NCI-H1105 treated with DMSO at 0.1 percent for 48 hours (cell line): ENCODE results near the gene ORAI2.
A peak's percentile ranks its signal among the peaks of the same experiment; 100 is the strongest.
"Not testable (repeated sequence)": the region's sequence is repeated elsewhere in the genome, so short reads cannot be mapped to it uniquely, and the experiment has no call there.

Experiments
- DNase-seq: peaks from one replicate; lab custom pipeline; 2025; lab: John Stamatoyannopoulos, UW

ORAI2 gene

DNA sequence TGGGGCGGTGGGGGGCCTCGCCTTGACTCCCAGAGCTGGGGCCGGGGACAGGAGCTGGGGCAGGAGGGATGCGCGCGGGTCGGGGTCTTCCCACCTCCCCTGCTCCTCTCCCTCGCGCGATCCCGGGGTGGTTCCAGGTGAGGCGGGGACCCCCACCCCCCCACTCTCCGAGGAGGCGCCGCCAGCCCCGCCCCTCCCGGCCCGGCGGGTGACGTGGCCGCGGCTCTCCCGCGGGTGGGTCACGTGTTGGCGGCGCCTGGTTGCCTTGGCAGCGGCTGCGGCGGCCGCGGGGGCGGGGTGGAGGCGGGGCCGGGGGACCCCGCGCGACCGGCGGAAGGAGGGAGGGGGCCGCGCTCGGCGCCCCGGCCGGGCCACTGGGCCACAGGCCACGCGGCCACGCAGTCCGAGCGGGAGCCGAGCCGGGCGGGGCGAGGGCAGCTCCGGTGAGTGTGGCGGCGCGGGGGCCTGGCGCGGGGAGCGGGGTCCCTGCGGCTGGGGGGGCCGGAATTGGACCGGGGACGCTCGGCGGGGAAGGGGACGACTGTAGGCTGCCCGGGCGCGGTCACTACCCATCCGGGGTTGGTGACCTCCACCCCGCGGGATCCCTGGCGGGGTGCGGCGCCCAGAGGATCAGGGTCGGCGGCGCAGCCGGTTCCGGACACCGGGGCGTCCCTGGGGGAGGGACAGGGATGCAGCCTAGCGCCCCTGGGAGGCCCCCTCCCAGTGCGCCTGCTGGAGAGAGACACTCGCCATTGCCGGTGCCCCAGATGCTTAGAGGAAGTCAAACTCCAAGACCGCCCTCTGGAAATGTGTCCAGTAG is at the start of gene ORAI2:
TSS of gene ORAI2 (plus strand) at position 357 of the 820 bp plus-strand sequence. CDS start 5,382 bp downstream, outside the sequence.
- DNase-seq = peak; percentile 54

DNA sequence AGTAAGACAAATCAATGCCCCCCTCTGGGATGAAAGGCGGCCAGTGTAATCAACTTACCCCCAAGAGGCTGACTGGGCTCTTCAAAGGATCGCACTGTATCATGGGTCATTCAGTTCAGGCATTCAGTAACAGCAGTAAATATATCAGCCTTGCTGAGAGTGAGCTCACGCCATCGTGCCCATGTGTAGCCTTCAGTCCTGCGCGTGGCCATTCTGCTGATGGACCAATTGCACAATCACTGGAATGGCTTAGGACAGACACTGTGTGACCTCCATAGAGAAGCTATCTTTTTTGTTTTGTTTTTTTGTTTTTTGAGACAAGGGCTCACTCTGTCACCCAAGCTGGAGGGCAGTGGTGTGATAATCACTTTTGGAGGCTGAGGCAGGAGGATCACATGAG is 46.3 kb upstream of the ORAI2 start:
- DNase-seq = no peak

DNA sequence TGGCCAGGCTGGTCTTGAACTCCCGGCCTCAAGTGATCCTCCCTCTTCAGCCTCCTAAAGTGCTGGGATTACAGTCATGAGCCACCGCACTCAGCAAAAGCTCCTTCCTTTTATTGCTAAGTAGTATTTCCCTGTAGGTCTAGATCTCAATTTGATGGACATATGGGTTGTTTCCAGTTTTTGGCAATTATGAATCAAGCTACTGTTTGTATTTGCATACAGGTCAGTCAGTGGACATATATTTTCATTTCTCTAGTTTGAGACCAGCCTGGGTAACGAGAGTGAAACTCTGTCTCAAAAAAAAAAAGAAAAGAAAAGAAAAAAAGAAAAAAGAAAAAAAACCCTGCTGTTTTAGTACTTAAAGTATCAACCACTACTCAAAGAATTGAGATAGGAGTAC is 43.6 kb upstream of the ORAI2 start:
- no peak for DNase-seq

DNA sequence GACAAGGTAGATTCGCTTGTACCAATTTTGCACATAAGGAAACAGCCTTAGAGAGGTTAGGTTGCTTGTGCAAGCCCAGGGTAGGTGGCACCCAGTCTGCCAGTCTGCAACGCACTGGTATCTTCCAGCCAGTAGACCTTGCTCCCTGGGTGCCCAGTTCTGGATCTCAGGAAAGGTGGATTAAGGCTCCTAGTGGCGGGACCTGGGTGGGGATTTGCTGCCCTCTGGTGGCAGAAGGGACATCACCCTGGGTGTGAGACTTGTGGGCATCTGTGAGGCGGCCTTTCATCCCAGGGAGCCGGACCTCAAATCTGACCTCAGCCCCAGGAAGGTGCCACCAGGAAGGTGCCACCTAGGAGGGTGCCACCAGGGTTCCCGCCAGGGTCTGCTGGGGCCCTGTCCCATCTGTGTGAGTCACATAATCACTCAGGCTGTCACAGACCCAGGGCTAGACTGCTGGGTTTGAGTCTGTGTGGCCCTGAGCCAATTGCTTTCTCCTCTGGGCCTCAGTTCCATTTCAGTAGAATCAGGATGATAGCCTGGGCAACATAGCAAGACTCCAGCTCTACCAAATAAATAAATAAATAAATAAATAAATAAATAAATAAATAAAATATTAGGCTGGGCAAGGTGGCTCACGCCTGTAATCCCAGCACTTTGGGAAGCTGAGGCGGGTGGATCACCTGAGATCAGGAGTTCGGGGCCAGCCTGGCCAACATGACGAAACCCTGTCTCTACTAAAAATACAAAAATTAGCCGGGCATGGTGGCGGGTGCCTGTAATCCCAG is 42.5 kb upstream of the ORAI2 start:
- DNase-seq = peak; percentile 52

DNA sequence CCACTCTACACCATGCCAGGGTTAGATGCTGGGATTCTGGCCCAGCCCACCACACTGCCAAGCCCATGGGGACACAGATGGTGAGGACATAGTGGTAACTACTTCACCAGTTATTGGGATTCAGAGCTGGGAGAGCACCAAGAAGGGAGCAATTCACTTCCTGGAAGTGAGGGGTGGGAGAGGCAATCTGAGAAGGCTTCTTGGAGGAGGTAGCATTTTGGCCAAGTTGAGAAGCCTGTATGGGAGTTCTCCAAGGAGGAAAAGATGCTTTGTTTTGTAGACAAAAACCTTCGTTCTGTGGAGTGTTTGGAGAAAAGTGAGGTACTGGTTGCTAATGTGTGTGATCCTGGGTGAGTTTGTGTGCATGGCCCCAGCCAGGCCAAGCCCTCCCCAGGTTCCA is 41.0 kb upstream of the ORAI2 start:
- DNase-seq = no peak

DNA sequence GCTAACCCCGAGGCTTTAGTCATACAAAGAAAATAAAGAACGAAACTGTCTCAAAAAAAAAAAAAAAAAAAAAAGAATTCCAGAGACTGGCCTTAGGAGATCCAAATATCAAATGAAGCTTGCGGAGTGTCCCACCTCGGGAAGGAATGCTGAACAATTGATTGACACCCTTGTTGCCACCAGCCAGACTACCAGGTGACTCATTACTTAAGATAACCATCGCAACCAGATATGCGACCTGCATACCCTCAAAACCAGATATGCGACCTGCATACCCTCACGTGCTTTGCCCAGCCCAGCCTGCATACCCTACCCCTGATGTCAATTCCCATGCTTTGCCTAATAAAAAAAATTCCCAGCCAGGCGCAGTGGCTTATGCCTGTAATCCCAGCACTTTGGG is 39.9 kb upstream of the ORAI2 start:
- no peak for DNase-seq

DNA sequence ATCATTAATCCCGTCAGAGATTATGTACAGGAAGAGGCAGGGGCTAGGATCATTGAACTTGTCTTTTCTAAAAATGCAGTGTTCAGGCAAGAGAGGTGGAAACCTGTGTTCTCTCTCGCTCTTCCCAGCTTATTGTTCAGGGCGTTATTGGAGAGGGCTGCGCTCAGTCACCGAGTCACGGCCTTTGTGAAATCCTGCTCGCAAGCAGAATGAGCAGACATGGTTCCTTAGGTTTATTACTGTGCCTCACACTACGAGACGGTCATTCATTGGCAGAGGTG is 37.8 kb upstream of the ORAI2 start:
- peak; percentile 60 for DNase-seq

DNA sequence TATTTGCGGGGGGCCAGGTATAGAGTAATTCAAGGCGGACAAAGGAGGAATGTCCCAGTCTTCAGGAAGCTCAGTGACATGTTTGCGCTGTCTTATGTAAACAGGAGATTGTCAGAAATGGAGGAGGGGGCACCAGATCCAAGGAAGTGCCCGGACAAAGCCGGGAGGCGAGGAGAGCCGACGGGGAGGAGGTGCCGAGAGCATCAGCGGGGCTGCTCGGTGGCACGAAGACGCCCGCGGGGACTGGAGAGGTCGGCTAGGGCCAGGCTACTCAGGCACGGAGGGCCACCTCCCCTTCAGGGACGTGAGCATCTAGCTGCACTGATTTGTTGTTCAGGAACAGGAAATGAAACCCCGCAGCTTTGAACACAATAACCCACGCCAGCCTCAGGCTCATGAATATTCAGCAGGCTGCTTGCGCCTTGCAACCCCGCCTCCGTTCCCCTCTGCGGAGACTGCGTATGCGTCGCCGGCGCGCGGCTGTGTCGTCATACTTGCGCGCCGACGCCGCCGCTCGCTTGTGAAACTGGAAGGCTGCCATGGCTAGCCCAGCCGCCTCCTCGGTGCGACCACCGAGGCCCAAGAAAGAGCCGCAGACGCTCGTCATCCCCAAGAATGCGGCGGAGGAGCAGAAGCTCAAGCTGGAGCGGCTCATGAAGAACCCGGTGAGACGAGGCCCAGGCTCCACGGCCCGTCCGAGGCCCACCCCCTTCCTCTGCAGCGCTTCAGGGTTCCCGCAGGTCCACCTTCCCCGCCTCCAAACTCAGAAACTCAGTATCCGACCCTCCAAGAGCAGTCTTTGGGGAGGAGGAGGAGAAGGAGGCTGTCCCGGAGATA is 37.3 kb upstream of the ORAI2 start, which contains the start of gene PRKRIP1:
TSS of gene PRKRIP1 (plus strand) at position 491 of the 837 bp plus-strand sequence. CDS start at position 540, 49 bp downstream.
- peak; percentile 94 for DNase-seq

DNA sequence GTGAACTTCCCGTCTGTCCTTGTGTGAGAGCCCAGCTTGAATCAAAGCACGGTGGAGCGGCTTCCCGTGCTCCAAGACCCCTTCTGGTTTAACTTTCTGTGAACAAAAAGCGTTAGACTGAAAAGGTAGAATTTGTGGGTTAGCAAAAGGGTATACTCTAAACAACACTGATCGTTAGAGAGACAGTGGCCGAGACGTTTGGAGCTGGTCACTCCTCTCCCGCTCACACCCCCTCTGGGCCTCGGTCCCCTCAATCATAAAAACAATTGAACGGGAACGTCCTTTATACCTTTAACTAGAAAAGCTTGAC is 36.7 kb upstream of the ORAI2 start:
- DNase-seq = no peak

DNA sequence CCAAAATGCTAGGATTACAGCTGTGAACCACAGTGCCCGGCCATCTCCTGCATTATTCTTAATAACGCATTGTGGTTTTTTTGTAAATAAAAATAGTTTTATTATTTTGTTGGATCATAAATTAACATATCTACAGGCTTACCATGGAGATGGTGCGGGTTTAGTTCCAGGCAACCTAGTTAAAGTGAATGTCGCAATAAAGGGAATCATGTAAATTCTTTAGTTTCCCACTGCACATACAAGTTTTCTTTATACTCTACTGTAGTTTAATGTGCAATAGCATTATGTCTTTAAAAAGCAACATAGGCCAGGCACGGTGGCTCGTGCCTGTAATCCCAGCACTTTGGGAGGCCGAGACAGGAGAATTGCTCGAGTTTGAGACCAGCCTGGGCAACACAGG is 34.8 kb upstream of the ORAI2 start:
- no peak for DNase-seq

DNA sequence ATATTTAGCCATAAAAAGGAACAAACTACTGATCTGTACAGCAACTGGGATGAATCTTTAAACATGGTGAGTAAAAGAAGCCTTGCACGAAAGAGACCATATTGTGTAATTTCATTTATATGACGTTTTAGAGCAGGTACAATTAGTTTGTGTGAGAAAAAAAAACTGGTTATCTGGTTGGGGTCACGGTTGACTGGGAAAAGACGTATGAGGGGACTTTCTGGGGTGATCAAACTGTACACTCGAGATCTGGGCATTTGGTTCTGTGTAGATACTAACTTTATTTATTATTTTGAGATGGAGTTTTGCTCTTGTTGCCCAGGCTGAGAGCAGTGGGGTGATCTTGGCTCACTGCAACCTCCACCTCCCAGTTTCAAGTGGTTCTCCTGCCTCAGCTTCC is 33.0 kb upstream of the ORAI2 start:
- no peak for DNase-seq

DNA sequence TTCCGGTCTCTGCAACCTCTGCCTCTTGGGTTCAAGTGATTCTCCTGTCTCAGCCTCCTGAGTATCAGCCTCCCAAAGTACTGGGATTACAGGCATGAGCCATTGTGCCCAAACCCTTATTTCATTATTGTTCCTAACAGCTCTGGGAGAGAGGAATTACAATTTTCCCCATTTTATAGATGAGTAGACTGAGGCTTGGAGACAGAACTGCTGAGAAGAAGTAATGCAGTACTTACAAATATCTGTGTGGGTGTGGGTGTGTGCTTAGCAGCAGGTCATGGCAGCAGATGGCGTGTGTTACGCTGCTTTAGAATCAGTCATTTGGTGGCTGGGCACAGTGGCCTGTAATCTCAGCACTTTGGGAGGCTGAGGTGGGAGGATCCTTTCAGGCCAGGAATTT is 29.8 kb upstream of the ORAI2 start:
- DNase-seq = no peak

DNA sequence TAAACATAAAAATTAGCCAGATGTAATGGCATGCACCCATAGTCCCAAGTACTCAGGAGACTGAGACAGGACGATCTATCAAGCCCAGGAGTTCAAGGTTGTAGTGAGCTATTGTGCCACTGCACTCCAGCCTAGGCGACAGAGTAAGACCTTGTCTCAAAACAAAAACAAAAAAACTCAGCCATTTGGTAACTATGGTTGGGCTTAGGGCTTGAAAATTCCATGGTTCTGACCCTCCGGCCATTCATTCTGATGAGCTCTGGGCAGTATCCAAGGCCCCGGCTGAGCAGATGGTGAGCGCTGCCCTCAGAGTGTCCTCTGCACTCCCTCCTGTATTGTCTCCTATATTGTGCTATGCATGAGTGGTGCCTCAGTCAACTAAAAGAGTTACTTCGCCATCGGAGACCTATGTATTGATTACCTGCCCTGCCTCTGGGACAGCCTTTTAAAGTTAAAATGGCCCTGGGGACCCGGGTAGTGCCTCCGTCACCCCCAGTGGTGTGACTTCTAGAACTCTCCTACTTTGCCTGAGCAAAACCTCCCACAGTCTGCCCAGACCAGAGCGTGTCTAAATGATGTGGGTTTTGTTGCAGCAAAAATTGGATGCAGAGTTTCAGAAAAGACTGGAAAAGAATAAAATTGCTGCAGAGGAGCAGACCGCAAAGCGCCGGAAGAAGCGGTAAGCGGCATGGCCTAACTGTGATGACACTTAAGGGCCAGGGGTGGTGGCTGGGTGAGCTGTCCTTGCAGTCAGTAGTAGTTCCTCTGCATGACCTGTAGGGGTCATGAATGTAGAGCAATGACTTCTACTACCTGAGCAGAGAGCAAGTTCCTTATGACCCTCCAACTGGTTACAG is 29.1 kb upstream of the ORAI2 start:
- DNase-seq = peak; percentile 52

DNA sequence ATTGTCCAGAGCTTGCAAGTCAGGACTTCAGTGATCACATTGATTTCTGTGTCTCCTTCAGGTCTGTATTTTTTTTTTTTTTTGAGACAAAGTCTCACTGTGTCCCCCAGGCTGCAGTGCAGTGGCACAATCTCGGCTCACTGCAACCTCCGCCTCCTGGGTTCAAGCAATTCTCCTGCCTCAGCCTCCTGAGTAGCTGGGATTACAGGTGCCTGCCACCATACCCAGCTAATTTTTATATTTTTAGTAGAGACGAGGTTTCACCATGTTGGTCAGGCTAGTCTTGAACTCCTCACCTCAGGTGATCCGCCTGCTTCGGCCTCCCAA is 28.6 kb upstream of the ORAI2 start:
- not testable (repeated sequence) for DNase-seq

DNA sequence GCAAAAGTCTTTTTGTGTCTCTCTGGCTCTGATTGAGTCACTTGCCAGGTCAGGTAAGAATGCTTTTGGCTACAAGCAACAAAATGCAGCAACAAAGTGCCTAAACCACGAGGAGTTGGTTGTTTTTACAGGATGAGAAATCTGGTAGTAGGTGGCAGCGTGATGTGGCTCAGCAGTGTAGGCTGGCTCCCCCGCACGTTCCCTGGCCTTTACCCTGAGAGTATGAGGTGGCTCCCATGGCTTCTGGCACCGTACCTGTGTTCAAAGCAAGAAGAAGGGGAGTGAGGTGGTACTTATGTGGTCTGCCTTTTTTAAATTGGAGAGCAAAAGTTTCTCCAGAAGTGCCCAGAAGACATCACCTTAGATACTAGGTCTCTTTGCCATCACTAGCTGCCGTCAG is 25.5 kb upstream of the ORAI2 start:
- no peak for DNase-seq

DNA sequence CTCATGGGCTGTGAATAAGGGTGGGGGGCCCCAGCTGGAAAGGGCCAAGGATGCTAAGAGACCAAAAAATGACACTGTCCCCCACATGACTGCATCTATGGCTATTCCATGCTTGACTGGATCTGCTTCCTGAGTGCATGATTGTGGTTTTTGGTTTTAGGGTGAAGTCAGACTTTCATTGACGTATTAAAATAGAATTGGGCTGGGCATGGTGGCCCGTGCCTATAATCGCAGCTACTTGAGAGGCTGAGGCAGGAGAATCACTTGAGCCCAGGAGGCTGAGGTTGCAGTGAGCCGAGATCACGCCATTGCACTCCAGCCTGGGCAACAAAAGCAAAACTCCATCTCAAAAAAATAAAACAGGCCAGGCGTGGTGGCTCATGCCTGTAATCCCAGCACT is 24.8 kb upstream of the ORAI2 start:
- DNase-seq = not testable (repeated sequence)

DNA sequence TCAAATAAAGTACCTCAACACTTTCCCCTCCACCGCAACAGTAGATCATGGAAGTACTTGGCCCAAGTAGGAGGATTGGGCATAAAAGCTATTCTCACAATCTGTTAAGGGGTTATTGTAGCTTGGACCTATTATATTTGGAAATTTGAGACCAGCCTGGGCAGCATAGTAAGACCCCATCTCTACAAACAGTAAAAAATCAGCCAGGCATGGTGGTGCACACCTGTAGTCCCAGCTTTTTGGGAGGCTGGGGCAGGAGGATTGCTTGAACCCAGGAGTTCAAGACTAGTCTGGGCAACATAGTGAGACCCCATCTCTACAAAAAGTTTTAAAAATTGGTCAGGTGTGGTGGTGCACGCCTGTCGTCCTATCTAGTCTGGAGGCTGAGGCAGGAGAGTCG is 24.0 kb upstream of the ORAI2 start:
- DNase-seq = no peak

DNA sequence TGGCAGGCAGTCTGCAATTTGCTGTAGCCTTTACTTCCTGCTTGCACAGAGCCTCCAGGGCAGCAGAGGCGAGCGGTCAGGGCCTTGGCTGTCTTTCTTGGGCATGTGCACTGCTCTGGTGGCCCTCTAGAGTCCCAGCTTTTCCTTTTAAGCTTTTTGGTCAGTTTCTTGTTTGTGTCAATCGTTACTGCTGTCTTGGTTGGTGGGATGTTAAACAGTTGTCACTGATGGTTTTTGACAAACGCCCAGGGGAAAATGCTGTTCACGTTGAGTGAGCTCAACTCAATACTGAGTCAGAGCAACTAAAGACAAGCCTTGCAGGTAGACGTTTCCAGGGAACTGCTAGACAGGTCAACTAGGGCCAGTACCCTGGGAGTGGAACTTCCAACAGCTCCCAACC is 23.3 kb upstream of the ORAI2 start:
- DNase-seq = no peak

DNA sequence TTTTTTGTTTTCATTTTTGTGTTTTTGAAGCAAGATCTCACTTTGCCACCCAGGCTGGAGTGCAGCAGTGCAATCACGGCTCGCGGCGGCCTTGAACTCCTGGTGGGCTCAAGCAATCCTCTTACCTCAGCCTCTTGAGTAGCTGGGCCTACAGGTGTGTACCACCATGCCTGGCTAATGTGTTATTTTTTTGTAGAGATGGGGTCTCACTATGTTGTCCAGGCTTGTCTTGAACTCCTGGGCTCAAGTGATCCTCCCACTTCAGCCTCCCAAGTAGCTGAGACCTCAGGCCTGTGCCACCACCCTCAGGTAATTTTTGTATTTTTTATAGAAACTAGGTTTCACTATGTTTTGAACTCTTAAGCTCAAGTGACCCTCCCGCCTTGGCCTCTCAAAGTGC is 22.5 kb upstream of the ORAI2 start:
- DNase-seq = no peak

DNA sequence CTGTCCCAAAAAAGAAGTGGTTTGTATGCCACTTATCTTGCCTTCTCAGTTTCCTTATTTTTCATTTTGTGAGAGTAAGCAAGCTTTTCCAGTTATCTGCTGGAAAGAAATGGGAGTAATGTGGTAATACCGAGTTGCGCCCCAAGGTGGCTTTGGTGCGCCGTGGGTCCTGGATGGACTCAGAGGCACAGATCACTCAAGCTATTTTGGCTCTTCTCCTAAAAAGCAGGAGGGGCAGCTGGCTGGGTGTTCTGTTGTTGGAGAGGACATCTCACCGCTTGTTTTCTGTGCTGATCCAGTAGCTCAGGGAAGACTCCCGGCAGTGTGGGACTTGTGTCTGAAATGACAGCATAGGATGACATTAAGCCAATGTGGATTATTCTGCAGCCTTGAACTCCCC is 20.8 kb upstream of the ORAI2 start:
- no peak for DNase-seq

DNA sequence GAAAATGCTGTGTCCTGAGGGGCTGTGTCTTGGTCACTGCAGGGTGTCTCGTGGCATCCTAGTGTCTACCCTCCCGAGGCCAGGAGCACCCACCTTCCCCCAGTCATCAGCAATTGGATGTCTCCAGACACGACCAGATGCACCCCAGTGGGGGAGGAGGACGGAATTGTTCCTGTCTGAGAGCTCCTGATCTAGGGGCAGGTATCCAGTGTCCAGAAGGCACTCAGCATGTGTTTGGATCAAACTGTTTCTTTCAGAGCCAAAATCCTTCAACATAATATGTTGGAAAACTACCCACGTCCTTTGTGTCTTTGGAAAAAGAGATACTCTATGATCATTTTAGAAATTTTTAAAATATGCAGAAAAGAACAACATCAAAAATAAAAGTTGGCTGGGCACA is 20.3 kb upstream of the ORAI2 start:
- no peak for DNase-seq

DNA sequence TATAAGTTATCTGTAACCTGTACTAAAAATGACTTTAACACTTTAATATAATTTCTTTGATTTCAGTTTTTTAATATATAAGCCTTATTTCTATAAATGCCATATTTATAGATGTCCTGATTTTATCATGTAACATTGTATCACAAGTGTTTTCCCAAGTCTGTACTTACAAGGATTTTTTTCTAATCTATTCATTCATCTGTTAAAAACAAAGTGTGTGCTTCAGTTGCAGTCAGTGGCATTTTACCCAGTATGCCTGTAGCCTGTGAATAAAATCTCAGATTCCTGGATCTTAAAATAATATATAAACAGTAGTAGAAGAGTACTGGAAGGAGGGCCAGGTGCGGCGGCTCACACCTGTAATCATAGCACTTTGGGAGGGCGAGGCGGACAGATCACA is 19.8 kb upstream of the ORAI2 start:
- DNase-seq = no peak
